Ramos (cell line): Measurements from ENCODE around the gene ZNF232.
"Not testable (repeated sequence)": the region's sequence is repeated elsewhere in the genome, so short reads cannot be mapped to it uniquely, and the experiment has no call there.

Source experiments
- in situ Hi-C: fragments of 300-500 bp; cut with MboI; formaldehyde crosslinking; loops from one replicate; pipeline ENCODE4 v1.14.3; 2022; ENCODE audit warnings: low sequenced_read_pairs; ENCODE audit not compliant: unreplicated experiment

The ZNF232 gene

DNA sequence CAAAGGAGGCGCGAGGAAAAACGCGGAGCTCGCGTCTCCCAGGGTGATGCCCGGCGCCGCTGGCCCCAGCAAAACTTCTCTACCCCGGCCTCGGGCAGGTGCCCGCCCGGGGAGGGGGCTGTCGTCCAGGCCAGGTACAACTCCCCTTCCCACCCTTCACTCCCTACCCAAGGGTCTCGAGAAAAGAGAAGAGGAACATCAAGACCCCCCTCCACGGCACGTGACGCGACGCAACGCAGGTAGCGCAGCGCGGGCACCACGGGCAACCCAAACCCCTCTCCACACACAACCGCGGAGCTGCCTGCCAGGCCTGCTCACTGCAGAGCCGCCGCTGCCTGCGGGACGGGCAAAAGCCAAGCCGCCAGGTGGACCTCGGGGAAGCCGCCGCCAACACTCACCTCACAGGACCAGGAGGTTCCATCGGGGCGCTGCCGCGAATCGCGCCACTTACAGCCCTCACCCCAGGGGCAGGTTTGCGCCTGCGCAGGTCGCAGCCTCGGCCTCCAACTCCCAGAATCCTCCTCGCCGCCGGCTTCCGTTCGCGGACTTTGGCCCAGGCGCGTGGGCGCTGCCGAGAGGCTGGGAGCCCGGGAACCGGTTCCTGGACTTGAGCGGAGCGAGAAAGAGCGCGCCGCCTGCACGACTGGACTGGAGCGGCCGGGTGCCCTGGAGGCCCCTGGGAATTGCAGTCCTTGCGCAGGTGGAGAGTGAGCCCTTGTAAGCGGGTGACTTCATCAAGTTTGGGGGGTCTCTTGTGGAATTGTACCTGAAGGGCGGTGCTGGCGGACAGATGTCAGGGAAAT, at the start of gene ZNF232:
TSS of gene ZNF232 (minus strand) at position 477 of the 803 bp plus-strand sequence. CDS start at position 421, 56 bp downstream.
- in situ Hi-C loops, result no loop called here

DNA sequence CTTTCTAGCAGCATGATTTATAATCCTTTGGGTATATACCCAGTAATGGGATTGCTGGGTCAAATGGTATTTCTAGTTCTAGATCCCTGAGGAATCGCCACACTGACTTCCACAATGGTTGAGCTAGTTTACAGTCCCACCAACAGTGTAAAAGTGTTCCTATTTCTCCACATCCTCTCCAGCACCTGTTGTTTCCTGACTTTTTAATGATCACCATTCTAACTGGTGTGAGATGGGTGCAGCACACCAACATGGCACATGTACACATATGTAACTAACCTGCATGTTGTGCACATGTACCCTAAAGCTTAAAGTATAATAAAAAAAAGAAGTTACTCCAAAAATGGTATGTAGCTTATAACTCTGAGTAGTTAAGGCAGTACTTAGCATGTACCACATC, 49.0 kb upstream of the ZNF232 start:
- in situ Hi-C loops, result not testable (repeated sequence)

DNA sequence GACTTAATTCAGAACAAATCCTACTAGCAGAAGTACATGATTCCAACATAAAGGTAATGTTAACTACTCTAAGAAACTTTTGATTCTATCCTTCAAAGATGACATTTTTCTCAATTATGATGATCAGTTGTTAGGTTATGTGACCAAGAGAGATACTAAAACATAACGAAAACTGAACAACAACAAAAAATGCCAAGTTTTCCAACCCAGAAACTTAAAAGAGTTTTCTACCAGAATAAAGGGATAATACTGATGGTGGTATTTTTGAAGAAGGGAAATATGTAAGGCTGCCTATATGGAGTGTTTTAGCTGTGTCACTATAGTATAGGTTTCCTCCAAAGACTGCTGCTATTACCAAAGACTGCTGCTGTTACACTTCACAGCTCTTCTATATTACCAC, 34.4 kb upstream of the ZNF232 start:
- in situ Hi-C loops, result not testable (repeated sequence)

DNA sequence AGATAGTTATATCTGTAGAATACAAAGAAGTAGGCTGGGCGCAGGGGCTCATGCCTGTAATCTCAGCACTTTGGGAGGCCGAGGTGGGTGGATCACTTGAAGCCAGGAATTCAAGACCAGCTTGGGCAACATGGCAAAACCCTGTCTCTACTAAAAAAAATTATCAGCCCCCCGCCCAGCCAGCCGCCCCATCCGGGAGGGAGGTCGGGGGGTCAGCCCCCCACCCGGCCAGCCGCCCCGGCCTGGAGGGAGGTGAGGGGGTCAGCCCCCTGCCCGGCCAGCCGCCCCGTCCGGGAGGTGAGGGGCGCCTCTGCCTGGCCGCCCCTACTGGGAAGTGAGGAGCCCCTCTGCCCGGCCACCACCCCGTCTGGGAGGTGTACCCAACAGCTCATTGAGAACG, 31.2 kb upstream of the ZNF232 start:
- in situ Hi-C loops, result not testable (repeated sequence)

DNA sequence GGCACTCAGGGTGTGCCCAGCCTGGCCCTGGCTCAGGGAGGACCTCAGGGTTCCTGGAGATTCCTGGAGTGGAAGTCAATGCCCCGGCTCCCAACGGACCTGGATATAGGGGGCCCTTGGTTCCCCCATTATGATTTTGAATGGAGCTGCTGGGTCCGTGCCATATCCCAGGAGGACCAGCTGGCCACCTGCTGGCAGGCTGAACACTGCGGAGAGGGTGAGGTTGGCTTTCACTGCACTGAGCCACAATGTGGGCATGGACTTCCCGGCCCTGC, 27.7 kb upstream of the ZNF232 start:
- in situ Hi-C loops, result no loop called here

DNA sequence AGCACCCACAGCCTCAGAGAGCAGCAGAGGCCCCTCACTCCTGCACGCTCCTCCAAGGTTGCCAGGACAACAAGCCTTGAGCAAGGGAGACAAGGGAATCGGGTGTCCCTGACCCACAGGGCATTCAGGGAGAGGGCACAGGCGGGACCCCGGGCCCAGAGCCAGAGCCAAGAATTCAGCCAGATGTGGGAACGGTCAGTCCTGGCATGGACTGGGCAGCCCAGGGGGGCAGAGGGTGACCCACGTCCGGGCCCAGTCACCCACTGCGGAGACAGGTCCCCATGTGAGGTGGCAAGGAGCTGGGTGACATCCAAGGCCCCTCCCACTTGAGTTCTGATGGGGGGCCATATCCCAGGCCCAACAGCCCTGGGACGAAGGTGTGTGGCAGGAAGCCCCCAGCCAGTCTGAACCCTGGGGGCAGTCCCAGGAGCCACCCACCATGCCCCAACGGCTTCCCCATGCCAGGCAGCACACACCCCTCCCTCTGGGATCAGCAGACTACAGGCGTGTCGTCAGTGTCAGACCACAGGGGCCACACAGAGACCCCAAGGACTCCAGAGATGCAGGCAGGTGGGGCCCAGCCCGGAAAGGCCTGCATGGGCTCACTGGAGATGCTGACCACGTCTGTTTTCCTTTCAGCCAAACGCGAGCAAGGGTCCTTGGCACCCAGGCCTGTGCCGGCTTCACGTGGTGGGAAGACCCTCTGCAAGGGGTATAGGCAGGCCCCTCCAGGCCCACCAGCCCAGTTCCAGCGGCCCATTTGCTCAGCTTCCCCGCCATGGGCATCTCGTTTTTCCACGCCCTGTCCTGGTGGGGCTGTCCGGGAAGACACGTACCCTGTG, 27.2 kb upstream of the ZNF232 start:
- in situ Hi-C loops, result no loop called here

DNA sequence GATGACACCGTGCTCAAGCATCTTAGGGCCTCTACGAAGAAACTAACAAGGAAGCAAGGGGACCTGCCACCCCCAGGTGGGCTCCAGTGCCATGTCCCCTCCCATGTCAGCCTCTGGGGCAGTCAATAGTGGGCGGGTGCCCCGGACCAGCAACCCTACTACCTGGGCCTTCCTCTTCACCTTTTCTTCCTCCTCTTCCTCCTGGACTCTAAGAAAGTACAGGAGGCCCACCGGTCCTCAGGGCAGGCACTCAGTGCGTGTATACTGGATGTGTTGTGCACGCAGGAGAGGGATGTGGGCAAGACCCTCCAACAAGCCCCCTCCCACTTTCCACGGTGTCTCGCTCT, 26.5 kb upstream of the ZNF232 start:
- in situ Hi-C loops, result not testable (repeated sequence)

DNA sequence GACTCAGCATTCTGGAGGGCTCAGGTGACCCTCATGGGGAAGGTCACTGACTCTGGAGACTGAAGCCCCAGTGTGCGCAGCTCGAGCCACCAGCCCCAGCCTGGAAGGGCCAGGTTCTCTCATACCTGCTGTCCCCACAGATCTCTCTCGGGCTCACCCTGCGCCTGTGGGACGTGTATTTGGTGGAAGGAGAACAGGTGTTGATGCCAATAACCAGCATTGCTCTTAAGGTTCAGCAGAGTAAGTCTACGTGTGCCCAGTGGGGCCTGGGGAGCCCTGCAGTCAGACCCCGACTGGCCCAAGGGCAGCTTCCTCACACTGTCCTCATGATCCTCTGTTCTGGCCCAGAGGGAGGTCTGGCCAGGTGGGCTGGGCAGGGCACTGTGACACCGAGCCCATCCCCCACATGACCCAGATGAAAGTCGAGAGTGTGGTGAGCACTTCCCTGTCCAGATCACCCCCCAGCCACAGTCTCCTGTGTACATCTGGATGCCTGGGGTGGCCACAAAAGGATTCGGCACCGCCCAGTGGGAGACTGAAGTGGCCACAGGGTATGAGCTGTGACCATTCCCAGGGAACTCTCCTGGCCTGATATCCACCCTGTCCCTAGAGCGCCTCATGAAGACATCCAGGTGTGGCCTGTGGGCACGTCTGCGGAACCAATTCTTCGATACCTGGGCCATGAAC, 26.0 kb upstream of the ZNF232 start:
- in situ Hi-C loops, result not testable (repeated sequence)

DNA sequence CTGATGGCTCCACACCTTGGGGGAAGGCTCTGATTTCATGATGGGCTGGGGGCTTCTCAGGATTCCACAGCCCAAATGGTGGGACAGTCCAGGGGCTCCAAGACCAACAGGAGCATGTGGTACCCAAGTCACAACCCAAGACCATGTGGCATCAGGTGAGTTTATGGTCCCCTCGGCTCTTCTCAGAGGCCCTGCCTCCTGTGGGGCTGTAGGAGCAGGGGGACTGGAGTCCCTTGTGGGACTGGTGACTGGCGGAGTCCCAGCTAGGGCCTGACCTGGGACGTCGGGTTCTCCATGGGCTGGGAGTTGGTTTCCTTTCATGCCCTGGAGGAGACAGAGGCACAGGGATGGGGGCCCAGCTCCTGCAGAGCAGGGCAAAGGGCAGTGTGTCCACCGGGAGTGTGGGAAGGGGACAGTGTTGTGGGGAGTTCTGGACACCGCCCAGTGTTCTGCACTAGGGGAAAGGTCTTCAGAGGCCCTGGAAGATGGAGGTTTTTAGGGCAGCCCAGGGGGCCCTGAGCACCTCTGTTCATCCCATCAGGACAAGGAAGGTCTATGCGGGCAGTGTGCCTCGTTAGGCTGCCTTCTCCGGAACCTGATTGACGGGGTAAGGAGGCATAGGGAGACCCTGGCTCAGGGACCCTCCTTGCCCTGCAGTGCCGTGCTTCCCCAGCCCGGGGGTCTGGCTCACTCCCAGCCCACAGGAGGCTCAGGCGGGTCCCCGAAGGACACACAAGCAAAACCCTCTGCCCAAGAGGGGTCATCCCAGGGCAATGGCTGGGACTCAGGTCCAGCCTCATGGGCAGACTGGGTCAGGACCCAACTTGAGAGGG, 25.1 kb upstream of the ZNF232 start:
- in situ Hi-C loops, result not testable (repeated sequence)

DNA sequence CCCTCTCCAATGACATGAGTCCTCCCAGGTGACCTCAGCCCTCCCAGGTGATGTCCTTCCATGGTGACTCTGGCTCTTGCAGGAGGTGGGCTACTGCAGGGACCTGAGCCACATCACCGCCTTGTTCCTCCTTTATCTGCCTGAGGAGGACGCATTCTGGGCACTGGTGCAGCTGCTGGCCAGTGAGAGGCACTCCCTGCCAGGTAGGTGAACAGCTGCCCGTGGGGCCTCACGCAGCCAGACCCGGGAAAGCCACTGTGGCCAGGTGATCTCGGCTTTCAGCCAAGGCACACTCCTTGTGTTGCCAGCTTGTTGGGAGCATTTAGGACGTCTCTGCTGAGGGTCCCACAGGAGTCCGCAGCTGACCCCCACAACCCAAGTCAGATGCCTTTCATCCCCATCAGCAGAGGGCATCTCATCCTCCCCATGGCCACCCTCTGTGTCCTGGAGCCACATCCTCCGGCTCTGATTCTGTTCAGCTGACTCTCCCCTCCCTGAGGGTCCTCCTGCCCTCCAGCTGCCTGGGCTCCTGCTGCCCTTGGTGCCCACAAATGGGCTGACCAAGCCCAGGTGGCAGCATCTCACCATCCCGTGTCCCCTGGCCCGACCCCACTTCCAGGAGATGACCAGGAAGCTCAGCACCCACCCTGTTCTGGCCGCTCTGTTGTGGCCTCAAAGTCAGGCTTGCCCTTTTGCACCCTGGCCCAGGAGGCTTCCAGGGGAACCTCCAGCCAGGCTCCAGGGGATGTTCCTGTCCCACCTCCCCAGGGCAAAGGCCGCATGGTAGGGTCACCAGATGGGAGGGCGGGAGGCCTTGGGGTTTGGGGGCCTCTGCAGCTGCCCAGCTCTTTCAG, 24.3 kb upstream of the ZNF232 start:
- in situ Hi-C loops, result no loop called here

DNA sequence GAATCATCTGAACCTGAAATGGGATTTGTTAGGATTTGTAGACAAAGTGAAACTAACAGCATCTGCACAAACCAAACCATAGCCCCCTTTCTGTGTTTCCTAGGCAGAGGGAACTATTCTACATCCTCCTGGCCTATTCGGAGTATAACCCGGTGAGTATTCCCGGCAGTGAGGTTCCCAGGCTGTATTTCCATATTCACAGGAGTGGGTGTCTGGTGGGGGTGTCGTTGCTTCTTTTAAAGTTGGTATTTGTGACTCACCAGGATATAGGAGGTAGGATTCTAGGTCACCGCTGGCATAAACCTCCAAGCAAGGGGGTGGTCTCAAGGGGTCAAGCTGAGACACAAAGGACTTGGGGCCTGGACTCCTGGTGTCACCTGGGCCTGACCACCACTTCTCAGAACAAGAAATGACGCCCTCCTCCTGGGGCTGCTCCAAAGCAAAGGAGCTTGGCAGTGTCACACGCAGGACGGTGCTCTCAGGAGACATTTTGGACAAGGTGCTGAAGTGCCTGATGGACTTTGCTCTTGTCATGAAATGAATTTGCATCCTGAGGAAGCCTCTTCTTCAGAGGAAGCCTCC, 23.5 kb upstream of the ZNF232 start:
- in situ Hi-C loops, result not testable (repeated sequence)

DNA sequence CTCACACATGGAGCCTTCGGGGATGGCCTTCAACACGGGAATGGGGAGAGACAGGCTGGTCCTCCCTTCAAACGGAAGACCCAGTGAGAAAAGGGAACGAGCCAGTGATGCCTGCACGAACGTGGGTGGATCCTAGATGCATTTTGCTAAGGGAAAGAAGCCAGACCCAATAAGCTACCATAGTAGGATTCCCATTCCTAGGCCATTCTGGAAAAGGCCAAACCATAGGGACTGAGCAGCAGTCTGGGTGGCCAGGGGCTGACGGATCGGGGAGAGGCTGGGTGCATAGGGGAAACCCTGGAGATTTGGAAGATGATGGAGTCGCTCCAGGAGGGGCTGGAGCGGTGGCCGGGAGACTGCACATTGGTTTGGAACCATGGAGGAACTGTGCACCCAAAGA, 22.9 kb upstream of the ZNF232 start:
- in situ Hi-C loops, result not testable (repeated sequence)

DNA sequence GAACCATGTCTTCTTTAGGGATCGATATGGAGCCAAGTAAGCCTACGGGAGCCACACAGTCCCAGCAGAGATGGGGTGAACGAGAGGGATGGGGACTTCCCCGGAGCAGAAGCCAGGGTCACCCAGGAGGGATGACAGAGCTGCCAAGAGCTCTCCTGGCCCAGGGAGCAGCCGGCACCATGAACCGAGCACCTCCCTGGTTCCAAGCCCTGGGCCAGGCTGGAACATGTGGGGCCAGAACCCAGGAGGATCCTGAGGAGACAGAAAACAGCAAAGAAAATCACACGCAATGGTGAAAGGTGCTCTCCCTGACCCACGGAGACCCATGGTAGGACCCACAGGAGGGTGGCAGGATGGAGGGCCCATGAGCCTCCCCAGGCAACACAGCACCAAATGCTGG, 22.3 kb upstream of the ZNF232 start:
- in situ Hi-C loops, result not testable (repeated sequence)

DNA sequence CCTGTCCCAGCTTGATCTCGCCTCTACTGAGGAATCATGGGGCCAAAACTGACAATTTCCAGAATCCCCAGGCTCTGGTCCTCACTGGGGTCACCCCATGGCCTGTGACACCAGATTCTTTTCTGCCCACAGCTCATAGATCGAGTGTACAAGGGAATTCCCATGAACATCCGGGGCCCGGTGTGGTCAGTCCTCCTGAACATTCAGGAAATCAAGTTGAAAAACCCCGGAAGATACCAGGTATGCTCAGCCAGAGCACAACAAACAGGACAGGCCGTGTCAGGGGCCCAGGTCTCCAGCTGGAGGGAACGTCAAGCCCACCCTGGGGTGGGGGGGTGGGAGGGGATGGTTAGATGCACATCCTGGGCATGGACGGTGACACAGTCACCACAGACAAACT, 21.6 kb upstream of the ZNF232 start:
- in situ Hi-C loops, result no loop called here

DNA sequence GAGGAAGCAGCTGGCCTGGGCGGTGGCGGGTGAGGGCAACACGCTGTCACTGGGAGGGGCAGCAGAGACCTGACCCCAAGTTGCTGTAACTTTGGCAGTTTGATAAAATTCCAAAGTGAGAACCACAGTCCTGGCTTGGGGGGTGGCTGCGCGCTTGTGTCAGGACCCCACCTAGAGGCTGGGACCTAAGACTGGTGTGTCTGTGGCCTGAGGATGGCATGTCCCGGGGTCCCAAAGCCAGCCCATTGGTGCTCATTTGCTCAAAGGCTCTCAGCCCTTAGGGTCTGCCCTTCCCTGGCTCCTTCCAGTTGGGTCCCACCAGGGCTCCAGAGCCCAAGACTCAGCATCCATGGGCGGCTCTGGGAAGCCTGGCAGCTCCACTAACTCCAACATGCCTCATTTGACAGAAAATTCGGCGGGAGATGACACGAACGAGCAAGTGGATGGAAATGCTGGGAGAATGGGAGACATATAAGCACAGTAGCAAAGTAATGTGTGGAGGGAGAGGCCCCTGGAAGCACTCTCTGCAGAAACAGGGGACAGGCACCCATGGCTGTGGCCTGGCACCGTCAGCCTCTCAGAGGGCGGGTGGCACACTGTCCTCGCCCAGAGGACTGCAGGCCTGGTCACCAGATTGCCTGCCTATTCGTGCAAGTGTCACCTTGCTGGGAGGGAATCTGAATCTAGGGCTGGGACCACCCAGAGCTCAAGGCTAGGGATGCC, 21.0 kb upstream of the ZNF232 start:
- in situ Hi-C loops, result not testable (repeated sequence)

DNA sequence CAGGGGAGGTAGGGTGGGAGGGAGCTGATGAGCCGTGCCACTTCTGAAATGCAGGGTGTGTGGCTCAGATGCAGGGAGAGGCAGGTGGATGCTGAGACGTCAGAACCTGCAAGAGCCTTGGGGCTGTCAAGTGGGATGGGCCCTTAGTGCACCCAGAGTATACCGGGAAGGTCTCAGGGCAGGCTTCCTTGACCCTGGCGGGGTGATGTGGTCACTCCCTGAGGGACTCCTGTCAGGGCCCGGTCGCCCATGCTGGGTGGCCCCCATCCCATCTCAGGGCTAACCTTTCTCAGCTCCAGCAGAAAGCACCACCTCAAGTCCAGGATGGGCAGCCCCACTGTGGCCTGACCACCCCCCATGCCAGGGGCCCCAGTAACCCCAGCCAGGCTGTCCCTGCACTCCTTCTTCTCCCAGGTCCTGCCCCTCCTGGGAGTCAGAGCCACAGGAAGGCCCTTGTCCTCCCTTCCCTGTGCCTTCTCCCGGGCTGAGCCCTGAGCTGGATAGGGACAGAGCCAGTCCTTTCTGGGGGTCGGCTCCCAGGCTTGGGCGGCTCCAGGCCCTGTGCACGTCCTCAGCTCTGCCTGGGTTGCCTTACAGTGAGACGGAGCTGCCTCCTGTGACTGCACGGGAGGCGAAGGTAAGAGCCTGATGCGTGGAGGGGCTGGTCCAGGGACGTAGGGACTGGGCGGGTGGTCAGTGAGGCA, 20.3 kb upstream of the ZNF232 start:
- in situ Hi-C loops, result not testable (repeated sequence)

DNA sequence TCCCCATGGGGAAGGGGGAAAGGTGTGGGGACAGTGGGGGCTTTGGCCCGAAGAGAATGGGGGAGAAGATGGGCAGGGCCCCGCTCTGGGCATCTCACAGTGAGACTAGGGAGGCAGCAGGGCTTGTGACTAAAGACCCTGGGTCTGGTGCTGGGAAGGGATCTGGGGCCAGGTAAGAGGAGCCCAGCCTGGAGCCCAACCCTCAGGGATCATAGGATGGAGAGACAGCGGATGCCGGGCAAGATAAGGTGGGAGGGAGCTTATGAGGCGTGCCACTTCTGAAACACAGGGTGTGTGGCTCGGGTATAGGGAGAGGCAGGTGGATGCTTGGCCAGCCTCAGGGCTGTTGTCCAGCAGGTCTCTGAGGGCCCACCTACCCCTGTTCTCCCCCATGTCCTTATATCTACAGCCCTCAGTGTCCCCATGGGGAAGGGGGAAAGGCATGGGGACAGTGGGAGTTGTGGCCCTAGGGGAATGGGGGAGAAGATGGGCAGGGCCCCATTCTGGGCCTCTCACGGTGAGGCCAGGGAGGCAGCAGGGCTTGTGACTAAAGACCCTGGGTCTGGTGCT, 19.6 kb upstream of the ZNF232 start:
- in situ Hi-C loops, result no loop called here

DNA sequence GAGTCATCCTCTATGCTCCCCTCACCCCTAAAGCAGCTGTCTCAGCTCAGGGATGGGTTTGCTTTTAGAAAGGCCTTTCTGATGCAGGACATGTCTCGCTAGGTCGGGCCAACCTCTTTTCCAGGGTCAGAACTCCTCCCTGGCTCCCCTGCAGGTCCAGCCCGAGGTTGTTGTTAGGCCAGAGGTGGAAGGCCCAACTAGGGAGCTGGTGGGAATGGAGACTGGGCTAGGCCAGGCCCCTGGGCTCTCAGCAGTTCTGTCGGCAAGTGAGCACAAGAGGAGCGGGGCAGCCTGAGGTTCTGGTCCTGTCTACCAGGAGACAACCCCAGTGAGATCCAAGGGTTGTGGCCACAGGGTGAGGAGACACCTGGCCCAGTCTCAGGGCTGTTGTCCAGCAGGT, 19.0 kb upstream of the ZNF232 start:
- in situ Hi-C loops, result not testable (repeated sequence)
